Liver (tissue), 3 donors: Measurements from ENCODE around the gene DCAF15.

Experiments
- ATF3 ChIP-seq: IDR thresholded peaks from 2 replicates; pipeline ENCODE4 v1.6.1; 2016; ENCODE audit warnings: antibody characterized with exemption
- CTCF ChIP-seq: fragments of 150-350 bp; IDR thresholded peaks from 2 replicates; pipeline ENCODE4 v1.5.1; 2017; ENCODE audit warnings: improper control_type of control experiment, low read depth, low read length; ENCODE audit not compliant: missing input control
- GABPA ChIP-seq, 2 donors: IDR thresholded peaks in 1 of 2; conservative IDR thresholded peaks in 1 of 2; 2 replicates each; pipeline ENCODE4 v1.6.1; 2016; ENCODE audit warnings: antibody characterized with exemption in 2 of 2, mild to moderate bottlenecking in 1 of 2, moderate library complexity in 1 of 2
- HNF4A ChIP-seq, 2 donors: conservative IDR thresholded peaks; 2 replicates each; pipeline ENCODE4 v1.6.1; 2016; ENCODE audit warnings: antibody characterized with exemption in 2 of 2, mild to moderate bottlenecking in 2 of 2
- MAX ChIP-seq: IDR thresholded peaks from 2 replicates; pipeline ENCODE4 v1.6.1; 2016; ENCODE audit warnings: antibody characterized with exemption
- NR2F2 ChIP-seq: IDR thresholded peaks from 2 replicates; pipeline ENCODE4 v1.6.1; 2016; ENCODE audit warnings: antibody characterized with exemption
- RAD21 ChIP-seq, 2 donors: IDR thresholded peaks; 2 replicates each; pipeline ENCODE4 v1.6.1; 2016; ENCODE audit warnings: antibody characterized with exemption in 2 of 2, mild to moderate bottlenecking in 2 of 2
- REST ChIP-seq: IDR thresholded peaks from 2 replicates; pipeline ENCODE4 v1.6.1; 2016; ENCODE audit warnings: antibody characterized with exemption, mild to moderate bottlenecking
- RXRA ChIP-seq, 2 donors: IDR thresholded peaks; 2 replicates each; pipeline ENCODE4 v1.6.1; 2017 to 2018; ENCODE audit warnings: antibody characterized with exemption in 2 of 2, mild to moderate bottlenecking in 1 of 2
- TAF1 ChIP-seq: conservative IDR thresholded peaks from 2 replicates; pipeline ENCODE4 v1.6.1; 2016; ENCODE audit warnings: antibody characterized with exemption, mild to moderate bottlenecking
- YY1 ChIP-seq: IDR thresholded peaks from 2 replicates; pipeline ENCODE4 v1.6.1; 2016; ENCODE audit warnings: antibody characterized with exemption, mild to moderate bottlenecking
- donor health status: healthy.
- donor health status: healthy.

GRCh38 chr19:13913352-13913751 is 39.0 kb upstream of the DCAF15 start:
- TF ChIP-seq CTCF (no peak), RXRA (IDR thresholded peaks at IDR 0.05) (no peak), HNF4A (conservative IDR thresholded peaks at IDR 0.05) (no peak), REST (no peak), RAD21 (IDR thresholded peaks at IDR 0.05) (no peak), GABPA (IDR thresholded peaks at IDR 0.05 in 1 of 2, conservative IDR thresholded peaks at IDR 0.05 in 1 of 2) (no peak), MAX (no peak), YY1 (no peak), TAF1 (no peak), ATF3 (no peak), NR2F2 (no peak)
